NCI-H345 treated with DMSO at 0.1 percent for 48 hours (cell line): ENCODE data around the gene ZNF785.
"Not testable (repeated sequence)": the region's sequence is repeated elsewhere in the genome, so short reads cannot be mapped to it uniquely, and the experiment has no call there.

ENCODE experiments used
- DNase-seq: peaks from one replicate; lab custom pipeline; 2025; ENCODE audit not compliant: unreplicated experiment; lab: John Stamatoyannopoulos, UW

The ZNF785 gene

DNA sequence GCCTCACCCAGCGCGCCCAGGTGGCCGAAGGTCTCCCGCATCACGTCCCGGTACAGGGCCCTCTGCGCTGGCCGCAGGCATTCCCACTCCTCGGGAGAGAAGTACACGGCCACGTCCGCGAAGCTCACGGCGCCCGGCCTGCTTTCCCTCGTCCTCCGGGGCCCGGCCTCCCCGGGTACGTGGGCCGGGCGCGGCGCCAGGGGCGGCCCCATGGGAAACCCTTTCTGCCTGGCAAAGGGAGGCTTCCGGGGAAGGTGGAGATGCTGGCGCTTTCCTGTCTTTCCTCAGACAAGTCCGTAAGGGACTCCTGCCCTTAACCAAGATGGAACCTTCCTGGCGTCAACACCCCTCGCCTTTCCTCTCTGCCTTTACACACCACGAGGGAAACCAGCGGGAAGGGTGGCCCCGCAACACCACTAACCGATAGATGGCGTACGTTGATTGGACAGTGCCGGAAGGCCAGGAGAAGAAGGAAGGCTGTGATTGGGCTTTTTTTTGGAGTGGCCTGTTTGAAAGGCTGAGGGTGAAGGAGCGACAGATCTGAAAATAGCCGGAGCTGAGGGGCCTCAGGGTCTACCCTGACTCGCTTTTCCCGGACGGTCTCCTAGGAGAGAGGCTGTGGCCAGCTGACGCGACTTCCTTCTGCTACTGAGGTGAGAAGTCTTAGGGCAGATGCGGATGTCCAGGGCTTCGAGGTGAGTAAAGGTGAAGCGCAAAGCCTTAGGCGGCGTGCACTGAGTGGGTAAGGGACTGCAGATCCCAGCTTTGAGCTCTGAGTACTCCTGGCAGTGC, at the start of gene ZNF785:
Gene ZNF785, minus strand, starts transcription at position 298 of the 792 bp plus-strand sequence. Its CDS starts 86 bp downstream, at position 212.
- peak; percentile 99 for DNase-seq

DNA sequence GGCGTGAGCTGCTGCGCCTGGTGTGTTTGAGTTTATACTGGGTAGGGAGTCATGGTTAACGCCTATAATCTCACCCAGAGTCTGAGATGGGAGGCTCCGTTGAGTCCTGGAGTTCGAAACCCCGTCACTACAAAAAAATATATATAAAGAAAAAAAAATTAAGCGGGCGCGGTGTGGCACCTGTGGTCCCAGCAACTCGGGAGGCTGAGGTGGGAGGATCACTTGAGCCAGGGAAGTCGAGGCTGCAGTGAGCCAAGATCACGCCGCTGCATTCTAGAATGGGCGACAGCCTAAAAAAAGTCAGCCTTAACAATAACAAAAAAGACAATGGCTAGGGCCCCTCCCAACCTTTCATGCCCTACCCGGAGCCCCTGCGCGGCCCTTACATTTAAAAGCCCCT, 48.0 kb upstream of the ZNF785 start:
- no peak for DNase-seq

GRCh38 chr16:30632454-30632853, 47.0 kb upstream of the ZNF785 start:
- DNase-seq = not testable (repeated sequence)

DNA sequence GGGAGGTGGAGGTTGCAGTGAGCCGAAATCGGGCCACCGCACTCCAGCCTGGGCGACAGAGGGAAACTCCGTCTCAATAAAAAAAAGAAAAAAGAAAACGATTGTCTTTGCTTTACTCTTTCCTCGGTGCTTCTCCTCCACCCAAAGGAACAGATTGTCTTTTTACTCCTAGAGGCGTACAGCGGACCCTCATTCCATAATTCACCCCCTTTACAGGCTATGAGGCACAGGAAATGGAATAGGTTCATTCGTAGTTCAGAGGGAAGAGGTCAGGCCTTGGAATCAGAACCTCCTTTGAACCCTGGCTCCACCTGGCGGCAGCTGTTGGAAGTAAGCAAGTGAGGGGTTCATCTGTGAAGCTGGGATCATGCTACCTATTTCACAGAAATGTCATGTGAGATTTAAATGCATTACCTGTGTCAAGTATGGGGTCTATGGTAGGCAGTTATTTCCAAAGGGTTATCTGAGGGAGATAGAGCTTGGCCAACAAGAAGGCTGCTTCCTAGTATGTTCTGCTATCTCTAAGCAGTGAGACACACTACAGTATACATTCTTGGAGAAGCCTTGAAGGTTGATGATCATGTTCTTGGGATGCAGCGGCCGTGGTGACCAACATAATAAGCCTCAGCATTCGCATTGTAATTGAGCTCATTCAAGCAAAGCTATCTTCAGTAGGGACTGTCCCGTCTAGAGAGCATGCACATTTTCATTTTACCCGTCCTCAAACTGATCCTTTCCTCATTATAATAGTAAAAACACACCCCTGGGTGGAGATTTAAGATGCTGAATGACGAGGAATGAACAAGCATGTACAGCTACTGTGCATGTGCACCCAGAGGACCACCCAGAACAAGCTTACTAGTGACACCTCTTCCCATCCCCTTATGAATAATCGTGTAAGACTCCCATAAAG, 43.4 kb upstream of the ZNF785 start:
- peak; percentile 64 for DNase-seq

GRCh38 chr16:30626236-30626635, 40.7 kb upstream of the ZNF785 start:
- no peak for DNase-seq

DNA sequence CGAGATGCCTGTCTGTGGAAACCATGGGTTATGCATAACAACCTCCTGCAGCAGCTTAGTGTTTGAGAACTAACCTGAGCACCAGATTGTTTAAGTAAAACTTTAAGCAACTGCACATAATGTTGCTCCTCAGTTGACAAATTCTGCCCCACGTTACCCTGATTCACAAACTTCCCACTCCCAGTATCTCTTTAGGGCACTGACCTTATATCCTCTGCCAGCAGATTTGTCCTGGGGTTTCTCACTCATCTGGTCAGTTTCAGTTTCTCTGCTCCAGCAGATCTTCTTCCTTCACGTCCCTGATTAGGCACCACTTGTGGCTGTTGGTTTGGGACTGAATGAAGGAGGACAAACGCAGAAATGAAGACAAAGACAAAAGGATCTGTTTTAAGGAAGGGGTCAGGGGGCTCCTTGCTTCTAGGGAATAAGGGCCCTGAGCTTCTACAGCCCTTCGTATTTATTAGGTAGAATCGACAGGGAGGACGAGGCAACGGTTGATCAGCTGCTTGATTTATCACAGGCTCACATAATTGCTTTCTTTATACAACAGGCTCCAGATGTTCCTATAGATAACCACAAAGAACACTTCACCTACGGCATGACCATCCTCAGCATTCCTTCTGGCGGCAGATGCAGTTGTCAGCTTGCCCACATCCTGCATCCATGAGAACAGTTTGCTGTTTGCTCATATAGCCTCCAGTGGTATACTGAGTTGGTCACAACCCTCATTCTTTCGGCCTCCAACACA, 38.2 kb upstream of the ZNF785 start:
- no peak for DNase-seq

- DNase-seq = no peak
Measured at GRCh38 chr16:30622455-30623032, 37.0 kb upstream of the ZNF785 start.

DNA sequence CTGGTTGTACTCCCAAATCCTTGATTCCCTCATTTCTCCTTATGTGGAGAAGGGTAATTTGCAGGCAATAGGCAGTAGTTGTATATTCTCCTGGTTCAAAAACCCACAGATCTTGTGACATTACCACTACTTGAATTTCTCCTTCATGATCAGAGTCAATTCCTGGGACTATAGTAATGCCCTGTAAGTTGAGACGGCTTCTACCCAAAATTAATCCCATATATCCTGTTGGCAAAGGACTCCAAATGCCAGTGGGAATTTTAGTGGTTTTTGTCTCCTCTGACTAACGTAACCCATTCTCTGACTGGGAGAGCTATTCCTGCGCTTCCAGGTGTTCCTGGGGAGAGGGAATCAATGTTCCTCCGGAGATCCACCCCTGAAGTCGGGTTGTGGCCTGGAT, 36.3 kb upstream of the ZNF785 start:
- no peak for DNase-seq

DNA sequence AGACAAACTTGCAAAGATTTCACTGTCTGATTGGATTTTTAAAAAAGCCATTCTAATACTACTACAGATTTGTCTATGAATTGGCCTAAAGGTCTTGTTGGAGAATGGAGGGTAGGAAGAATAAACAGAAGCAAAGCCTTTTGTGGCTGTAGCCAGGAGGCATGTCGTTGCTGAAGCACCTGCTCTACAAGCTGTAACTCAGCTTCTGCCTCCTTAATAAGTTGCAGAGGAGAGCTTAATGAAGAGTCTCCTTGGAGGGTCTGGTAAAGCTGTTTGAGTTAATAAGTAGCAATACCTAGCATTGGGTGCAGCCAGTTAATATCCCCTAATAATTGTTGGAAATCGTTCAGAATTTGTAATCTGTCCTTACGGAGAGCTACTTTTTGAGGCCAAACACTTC, 34.7 kb upstream of the ZNF785 start:
- no peak for DNase-seq

DNA sequence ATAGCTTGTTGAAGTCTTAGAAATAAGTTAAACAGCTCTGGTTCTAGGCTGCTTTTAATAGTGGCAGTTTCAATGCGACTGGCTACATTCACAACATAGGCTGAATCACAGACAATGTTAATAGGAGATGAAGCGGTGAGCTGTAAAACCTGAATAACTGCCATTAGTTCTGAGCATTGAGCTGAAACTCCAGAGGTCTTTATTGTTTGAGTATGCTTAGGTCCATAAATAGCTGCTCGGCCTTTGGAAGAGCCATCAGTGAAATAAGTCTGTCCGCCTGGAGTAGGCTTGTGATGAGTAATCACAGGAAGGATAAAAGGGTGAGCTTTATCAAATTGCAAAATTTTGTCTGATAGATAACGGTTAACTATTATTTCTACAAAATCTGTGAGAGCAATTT, 34.1 kb upstream of the ZNF785 start:
- no peak for DNase-seq

DNA sequence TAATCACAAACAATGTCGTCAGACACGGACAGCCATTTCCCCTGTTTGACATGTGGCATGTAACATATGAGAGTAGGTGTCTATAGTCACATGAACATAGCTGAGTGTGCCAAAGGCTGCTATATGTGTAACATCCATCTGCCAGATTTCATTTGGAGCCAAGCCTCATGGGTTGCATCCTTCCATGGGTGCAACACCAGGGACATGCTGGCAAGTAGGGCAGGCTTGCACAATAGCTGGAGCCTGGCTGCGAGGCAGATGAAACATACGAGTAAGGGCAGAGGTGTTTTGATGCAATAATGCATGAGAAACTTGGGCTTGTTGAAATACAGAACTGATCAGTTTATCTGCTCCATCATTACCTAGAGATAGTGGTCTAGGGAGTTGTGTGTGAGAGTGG, 33.7 kb upstream of the ZNF785 start:
- DNase-seq = no peak

DNA sequence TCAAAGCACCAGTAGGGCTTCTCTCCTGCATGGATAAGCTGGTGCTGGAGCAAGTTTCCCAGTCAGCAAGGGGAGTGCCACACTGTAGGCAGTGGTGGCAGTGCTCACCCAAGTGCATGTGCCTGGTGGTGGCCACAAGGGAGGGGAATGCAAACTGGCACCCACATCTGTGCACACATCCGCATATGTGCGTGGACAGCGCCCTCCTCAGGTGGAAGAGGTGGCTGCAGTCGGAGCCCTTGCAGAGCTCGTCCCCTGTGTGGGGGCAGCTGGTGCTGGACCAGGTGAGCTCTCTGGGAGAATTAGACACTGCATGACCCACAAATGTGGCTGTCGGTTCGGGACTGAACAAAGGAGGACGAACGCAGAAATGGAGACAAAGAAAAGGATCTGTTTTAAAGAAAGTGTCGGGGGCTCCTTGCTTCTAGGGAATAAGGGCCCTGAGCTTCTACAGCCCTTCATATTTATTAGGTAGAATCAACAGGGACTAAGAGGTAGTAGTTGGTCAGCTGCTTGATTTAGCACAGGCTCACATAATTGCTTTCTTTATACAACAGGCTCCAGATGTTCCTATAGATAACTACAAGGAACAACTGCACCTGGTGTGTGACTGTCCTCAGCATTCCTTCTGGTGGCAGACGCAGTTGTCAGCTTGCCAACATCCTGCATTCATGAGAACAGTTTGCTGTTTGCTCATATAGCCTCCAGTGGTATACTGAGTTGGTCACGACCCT, 30.0 kb upstream of the ZNF785 start:
- peak; percentile 90 for DNase-seq

DNA sequence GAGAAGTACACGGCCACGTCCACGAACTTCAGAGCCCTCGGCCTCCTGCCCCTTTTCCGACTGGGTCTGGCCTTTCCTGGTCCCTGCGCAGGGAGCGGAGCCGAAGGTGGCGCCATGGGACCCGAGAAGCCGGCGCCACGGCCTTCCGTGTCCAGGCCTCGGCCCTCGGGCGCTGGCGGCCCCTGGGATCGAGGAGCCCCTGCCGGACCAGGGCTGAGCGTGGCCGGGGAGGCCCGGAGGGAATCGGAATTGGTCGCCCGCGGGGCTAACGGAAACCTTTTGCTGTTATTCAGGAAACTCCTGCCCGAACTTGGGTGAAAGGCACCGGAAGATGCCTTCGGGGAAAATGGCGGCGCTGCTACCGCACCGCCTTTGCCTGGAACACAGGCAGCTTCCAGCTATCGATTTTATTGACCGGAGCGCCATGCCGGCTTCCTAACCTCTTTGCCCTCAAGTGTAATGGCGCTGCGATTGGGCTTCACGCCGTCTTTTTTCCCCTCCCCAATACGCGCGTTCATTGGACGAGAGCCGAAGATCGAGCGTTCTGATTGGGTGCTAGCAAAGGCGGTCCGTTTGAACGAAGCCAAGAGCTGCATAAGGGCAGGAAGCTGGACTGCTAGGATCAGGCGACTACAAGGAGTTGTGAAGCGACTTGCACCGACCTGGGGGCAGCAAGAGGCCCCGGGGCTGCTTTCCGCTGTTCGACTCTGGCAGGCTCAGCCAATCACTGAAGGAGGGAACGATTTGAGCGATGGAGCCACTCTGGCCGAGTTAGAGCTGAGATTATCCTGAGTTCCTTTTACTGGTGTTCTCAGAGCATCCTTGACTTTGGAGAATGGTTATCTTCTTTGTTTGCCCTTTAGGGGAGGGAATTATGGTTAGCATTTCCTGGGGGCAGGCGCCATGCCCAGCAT, 24.7 kb upstream of the ZNF785 start, which contains the start of gene ZNF689:
Gene ZNF689, minus strand, starts transcription at position 464 of the 914 bp plus-strand sequence. Its CDS starts 348 bp downstream, at position 116.
- peak; percentile 98 for DNase-seq

DNA sequence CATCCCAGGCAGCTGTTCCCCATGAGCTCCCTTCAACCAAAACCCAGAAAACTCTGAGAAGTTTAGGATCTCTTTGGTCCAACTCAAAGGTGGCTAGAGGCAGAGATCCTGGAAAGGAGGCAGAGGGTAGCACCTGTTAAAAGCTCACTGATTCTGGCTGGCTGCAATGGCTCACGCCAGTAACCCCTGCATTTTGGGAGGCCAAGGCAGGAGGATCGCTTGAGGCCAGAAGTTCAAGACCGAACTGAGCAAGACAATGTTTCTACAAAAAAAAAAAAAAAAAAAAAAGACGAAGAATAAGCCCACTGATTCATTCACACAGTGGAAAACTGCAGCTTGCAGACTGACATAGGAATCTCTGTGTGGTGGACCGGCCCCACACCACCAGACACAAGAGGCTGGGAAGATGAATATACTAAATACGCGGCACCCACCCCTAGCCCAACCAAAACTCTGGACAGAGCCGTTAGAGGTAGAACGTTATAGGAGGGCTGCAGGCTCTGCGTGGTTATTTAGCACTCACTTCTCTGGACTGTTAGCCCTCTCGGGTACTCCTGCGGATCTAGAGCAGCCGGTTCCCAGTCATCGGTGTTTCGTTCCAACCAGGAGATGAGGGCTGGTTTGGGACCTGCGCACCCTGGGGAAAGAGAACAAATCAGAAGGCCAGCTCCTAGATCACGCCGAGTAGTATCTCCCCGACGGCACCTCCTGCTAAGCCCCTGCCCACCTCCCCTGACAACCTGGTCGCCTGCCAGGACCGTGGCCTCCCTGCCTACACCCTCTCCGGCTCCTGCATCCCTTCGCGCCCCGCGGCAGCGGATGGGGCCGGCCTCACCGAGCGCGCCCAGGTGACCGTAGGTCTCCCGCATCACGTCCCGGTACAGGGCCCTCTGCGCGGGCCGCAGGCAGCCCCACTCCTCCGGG, 23.8 kb upstream of the ZNF785 start:
- peak; percentile 45 for DNase-seq

GRCh38 chr16:30606004-30606403, 20.5 kb upstream of the ZNF785 start:
- no peak for DNase-seq

DNA sequence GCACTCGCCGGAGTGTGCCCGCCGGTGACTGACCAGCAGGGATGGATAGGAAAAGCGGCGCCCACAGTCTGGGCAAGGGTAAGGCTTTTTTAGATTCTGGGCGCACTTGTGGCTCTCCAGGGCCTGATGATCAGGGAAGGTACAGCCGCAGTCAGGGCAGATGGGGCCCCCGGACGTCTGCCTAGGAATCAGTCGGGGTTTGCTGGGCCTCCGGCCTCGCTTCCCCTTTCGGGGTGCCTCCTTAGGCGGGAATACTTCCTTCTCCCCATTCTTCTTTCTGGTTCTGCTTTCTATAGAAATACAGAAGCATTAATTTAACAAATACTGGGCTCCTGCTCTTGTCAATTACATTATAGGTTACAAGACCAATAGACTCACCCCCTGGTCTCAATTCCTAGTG, 19.7 kb upstream of the ZNF785 start:
- no peak for DNase-seq

DNA sequence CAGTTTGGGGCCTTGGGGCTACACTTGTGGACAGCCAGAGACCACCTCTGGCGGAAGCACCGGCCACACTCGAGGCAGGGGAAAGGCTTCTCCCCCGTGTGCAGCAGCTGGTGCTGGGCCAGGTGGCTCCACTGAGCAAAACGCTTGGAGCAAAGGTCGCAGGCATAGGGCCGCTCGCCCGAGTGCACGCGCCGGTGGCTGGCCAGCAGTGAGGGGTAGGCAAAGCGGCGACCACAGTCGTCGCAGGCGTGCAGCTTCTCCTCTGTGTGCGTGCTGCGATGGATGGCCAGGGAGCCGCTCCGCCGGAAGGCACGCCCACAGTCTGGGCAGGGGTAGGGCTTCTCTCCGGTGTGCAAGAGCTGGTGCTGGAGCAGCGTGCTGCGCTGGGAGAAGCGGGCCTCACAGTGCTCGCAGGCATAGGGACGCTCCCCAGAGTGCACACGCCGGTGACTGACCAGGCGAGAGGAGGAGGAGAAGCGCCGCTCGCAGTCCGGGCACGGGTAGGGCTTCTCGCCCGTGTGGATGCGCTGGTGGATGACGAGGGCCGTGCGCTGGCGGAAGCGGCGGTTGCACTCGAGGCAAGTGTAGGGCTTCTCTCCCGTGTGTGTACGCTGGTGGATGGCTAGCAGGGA, 18.9 kb upstream of the ZNF785 start:
- no peak for DNase-seq

DNA sequence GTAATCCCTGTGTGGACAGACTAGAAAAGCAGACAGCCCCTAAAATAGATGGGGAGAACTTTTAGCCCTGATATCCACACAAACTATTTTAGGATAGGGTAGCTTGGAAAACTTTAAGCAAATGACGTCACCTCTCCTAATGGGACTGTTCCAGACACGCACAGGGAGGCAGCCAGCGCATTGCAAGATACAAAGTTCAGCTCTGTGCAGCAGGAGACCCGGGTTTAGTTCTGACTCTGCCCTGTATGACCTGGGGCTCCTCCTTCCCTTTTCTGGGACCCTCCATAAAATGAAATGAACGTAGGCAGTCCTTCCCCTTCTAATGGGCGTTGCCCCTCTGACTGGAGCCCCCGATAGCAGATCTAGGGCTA, 18.4 kb upstream of the ZNF785 start:
- no peak for DNase-seq
